GM04504 (cell line): ENCODE data around the gene KSR1.

Experiments
- DNase-seq: peaks from one replicate; pipeline ENCODE4 v3.0.0-alpha.2; 2012; ENCODE audit warnings: low read depth

The KSR1 gene

DNA sequence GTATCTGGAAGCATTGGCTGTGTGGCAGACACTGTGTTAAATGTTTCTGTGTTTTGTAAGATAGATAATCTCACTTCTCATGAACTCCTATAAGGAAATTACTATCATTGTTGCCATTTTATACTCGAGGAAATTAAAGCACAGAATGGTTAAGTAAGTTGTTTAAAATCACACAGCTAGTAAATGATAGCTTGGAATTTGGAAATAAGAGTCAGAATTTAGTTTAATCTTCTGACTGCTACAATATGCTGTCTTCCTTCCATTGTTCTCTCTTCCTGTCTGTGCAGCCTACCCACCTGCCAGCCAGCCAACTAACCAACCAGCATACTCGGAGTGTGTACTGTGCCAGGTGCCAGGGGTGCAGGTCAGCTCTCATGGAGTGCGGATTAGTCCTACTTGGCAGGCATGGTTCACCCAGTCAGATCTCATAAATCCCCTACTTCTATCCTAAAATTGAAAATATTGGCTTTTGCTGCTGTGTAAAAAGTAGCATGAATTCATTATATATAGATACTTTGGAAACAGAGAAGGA lies 94.8 kb downstream of the KSR1 start:
- DNase-seq: no peak

DNA sequence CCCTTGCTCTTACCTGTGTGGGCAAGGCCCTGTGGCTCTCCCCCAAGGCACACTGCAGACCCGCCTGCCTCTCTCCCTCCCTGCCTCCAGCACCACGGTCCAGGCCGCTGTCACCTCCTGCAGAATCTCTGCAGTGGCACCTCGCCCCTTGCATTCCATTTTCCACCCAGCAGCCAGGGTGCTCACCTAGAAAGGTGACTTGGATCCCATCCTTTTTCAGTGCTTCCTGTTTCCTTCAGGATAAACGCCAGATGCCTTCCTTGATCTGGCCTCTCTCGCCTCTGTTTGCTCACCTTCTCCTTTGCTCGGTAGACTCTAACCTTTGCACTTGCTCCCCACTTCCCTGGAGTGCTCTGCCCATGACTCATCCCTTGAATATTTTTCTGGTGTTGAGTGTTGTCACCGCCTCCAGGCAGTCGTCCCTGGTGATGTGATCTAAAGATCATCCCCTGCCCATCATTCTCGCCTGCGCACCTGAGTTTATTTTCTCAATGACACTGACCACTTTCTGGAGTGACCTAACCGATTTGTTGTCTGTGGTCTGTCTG lies 95.5 kb downstream of the KSR1 start:
- DNase-seq: no peak

DNA sequence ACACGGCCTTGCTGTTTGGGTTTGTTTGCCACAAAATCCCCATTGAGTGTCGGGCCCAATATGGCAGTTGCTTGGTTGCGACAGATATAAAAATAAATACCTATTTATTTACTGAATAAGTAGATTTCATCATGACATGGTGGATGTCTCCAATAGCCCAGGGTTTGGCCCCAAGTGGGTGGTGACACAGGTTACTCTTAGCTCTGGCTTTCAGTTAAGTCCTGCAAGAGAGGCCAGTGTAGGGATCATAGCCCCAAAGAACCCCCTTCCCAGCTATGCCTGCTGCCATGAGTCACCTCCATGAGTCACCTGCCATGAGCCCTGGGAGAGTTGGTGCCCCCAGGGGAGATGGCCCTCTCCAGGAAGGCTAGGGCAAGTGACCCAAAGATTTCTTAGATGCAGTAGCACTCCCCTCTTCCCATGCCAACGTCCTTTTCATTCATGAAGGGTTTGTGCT lies 96.1 kb downstream of the KSR1 start:
- DNase-seq: no peak

DNA sequence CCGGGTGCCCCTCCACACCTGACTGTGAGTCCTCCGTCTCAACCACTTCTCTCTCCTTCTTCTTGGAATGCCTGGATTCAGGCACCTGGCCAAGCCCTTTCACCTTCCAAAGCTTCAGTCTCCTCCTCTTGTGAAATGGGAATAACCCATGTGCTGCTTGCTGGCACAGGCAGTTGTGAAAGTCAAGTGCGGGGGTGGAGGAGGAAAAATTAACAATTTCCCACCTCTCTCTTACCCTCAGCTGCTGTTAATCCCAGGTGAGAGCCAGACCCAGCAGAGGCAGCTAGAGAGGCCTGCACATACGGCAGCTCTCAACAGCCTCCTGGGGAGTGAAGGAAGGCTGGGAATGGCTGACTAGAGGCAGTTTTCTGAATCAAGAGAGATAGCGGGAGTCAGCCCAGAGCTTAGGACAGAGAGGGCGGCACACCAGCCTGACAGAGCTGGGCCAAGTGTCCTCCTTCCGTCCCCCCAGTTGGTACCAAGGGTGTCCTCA lies 96.8 kb downstream of the KSR1 start:
- DNase-seq: no peak

DNA sequence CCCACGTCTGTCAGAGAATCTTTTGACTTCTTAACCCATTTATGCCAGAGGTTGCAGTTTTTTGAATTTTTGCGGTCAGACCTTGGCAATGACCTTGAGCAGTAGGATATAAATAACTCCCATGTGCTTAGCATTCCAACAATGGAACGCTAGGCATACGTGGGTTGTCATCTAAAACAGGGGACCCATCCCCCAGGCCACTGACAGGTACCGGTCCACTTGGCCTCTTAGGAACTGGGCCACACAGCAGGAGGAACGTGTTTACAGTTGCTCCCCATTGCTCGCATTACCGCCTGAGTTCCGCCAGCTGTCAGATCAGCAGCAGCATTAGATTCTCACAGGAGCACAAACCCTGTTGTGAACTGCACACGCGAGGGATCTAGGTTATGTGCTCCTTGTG lies 97.9 kb downstream of the KSR1 start:
- DNase-seq: no peak

DNA sequence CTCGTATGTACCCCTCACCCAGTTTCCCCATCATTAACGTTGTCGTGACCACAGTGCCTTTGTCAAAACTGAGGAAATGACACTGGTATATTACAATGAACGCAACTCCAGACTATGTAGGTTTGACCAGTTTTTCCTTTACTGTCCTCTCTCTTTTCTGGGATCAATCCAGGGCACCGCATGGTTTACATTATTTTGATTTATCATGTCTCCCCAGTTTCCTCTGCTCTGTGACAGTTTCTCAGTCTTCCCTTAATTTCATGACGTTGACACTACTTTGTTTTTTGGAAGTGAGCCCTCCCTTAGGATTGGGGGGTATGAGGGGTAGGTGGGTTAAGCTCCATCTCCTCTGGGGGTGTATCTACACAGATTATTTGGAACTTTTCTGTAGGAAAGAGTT lies 98.7 kb downstream of the KSR1 start:
- DNase-seq: no peak

DNA sequence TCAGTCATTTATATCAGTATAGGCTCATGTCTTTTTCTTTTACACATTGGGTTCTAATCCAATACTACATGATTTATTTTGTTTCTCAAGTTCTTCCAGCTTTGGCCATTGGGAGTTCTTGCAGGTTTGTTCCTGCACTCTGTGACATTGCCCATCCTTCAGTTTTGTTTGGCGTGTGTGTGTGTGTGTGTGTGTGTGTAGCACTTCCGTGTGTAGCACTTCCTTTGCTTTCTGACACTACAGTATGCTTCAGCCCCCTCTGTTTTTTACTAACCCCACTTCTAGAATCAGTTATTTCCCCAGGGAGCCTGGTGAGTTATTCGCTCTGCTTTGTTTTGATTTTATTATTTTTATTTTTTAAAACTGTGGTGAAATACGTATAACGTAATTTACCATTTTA lies 99.1 kb downstream of the KSR1 start:
- no peak for DNase-seq

DNA sequence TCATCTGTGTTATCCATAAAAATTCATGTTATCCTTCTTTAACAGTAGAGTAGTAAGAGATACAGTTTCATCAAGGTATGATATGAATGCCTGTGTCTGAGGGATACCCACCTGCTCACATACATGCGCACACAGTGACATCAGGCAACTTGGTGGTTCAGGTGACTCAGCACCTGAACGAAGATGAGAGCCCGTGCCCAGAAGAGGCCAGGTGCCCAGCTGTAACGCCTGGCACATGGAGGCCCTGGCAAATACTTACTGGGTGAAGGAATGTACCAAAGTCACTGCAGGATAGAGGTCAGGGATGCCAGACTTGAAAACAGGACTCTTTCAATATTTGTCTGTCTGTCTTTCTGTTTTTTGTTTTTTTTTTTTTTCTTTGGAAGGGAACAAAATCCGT lies 102.1 kb downstream of the KSR1 start:
- DNase-seq: no peak

DNA sequence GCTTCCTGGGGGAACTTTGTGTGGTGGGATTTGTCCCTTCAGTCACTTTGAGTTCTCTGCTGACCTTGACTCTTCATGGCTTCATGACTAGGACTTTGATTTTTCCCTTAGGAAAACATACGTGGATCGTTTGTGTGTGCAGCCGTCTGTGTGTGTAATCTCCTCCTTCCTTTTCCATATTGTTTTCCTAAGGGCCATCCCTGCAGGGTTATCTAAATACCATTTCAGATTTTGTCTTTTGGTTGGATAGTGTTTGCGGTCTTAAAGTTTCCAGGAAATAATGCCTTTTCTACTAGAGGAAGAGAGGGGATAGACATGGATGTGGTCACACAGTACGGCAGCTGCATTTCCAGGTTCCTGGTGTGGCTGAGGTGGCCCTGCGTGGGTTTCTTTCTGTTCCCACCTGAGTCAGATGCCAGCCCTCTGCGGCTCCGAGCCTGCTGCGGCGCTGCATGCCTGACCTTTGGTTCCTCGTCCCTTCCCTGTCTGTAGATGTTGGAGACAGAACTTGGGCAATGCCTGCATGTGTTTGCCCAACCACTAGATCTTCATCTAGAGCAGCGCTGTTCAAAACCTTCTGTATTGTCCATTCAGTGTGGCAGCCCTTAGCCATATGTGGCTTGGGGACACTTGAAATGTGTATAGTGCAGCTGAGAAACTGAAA lies 102.7 kb downstream of the KSR1 start:
- no peak for DNase-seq

DNA sequence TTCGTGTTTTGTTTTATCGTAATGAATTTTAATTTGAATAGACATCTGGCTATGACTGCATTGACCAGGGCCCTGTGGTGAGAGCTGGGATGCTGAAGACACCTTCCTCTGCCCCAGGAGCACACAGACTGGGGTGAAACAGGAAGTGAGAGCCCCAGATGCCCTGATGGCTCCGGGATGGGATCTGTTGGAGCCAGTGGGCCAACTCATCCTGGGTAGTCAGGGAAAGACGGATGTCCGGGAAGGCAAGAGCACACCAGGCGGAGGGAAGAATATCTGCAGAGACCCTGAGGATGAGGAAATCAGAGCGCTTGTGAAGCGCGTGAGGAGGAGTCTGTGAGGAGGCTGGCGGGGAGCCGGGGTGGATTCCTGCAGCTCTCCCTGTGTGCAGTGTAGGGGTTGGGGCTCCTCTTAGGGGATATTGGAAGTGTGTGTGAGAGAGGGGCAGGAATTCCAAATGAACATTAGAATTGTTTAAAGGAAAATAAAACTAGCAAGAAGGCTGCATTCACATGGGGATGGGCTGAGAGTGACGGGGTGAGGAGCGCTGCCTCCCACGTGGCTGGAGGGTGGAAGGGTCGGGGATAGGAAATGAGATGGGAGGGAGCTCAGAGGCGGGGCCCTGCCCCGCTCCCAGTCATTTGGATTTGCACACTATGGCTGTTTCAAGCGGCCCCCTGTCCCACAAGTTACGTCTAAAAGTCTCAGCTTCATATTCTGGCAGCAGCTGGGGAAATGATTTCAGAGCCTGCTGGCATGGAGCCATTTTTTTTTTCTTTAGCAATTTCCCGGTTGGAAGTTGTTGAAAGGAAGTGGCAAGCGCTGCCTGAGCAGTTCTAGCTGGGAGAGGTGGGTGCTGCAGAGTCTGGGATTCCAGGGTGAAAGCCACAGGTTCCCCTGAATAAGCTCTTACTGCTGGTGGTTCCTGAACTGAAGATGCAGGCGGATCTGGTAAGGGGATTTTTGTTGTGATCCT lies 103.5 kb downstream of the KSR1 start:
- peak; percentile 56 for DNase-seq

DNA sequence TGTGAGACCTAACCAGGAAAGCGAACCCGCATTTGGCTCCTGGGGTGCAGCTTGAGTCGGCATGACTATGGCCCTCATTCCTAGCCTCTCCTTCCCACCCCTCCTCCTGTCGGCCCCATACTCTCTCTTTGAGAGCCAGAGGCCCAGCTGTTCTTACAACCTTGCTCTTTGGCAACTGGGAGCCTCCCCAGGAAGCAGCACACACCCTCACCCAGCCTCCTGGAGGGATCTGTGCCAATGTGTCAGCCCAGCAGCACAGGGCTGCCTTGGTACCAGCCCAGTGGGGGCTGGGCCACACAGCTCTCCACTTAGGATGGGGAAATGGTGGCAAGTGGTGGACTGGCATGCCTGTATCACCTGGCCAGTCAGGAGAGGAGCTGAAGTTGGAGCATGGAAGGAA lies 104.4 kb downstream of the KSR1 start:
- DNase-seq: no peak

DNA sequence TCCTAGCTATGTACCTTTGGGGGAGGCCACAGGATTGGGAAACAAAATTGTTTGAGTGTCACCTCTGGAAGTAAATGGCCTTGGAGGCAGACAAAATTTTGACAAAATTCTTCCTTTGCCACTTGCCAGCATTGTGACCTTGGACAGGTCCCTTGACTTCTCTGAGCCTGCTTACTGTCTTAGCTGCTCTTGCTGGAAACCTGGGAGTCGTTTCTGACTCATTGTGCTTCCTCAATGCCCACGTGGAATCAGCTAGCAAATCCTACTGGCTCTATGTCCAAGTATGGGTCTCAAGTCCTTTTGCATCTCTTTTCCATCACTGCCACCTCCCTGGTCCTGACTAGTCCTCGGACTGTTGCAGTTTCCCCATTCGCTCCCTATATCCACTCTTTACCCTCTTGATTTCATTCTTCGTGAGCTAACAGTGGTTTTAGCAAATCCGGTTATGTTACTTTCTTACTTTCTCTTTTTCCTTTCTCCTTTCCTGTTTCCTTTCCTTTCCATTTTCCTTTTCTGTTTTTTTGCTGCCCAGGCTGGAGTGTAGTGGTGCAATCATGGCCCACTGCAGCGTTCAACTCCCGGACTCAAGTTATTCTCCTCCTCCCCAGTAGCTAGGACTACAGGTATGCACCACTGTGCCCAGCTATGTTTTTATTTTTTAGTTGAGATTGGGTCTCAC lies 106.7 kb downstream of the KSR1 start:
- no peak for DNase-seq

DNA sequence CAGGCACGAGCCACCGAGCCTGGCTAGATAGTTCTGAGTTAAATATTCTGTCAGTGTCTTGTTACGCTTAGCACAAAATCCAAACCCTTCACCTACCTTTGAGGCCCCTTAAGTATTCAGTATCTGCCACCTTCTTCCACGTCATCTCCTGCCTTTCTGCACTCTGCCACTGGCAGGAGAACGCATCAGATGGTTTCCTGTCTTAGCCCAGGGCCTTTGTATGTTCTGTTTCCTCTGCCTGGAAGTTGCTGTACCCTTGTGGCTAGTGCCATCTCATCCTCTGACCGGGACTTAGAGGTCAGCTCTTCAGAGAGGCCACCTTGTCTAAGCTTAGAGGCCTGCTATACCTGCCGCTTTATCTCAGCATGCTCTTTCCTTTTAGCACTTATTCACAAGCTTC lies 107.3 kb downstream of the KSR1 start:
- DNase-seq: no peak

DNA sequence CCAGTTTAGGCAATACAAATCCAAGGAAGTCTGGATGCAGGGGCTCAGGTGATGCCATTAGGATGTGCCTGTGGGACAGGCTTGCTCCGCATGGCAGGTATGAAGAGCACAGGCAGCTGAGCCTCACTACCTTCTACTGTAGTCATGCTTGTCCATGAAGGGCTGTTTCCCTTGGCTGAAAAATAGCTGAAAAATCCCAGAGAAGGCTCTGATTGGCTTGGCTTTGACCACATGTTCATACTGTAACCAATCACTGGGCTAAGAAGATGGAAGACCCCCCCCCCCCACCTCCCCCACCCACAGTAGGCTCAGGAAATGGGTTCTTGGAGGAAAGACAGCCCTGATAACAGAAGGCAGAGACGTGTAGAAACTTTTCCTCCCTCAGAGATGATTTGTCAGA lies 108.2 kb downstream of the KSR1 start:
- no peak for DNase-seq

DNA sequence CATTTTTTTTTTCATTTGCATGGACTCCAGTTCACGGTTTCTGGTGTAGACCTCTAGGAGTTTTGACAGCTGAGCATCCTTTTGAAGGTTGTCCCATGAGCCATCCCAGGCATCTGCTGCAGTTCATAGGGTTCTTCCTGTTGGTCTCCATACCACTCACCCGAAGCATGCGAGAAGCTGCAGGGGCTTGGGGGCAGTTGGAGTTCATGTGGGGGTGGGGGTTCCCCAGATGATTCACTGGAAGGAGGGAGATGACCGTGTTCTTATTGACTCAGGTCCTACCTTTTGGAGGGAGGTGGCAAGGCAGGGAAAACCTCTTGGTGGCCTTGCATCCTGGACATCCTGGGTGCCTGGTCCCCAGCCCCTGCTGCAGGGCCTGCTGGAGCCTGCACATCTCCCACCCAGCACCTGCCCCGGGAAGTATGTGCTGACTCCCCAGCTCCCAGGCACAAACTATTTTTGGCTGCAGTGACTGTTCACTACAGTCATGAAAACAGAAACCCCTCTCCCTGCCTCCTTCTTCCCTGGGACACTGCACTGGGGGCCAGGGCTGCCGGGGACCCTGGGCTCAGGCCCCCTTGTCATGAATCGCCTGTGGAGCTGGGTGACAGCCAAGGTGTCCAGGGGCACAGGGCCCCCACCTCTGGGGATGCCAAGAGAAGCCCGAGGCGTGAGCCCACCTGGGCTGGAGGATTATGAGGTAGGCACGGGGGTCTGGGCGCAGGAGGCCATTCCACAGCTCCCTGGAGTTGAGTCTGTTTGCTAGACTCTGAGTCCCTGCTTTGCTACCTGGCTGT lies 109.8 kb downstream of the KSR1 start:
- no peak for DNase-seq

DNA sequence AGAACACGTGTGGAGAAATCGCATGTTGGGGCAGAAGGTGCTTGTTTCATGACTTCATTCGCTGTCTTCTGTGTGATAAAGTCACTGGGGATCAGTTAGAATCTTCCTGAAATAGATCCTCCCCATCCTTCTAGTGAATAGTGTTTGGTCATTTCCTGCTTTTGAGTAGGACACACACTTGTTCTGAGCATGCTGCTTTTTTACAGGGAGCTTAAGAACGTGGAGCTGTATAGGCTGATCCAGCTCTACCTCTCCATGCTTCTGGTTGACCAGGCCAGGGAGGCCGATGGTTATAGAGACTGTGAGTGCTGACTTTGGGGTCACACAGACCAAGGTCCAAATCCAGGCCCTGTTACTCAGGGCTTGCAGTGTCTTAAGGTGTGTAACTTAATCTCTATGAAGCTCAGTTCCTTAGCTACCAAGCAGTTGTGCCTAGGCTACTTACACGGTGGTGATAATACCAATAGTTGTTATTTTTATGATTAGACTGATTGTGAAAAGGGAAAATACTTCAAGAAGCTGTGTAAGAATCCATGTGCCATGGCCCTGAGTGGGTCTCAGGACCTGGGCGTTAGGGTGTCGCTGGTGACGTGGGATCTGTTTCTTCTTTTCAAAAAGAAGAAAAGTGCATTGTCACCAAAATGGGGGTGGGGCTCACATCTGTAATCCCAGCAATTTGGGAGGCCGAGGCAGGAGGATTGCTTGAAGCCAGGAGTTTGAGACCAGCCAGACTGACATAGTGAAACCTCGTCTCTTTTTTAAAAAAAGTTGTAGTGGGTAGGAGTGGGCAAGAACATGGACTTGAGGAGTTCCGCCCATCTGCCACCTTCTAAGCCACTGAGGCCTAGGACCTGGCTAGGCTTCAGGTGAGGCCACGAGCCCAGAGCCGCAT lies 110.7 kb downstream of the KSR1 start:
- DNase-seq: no peak

DNA sequence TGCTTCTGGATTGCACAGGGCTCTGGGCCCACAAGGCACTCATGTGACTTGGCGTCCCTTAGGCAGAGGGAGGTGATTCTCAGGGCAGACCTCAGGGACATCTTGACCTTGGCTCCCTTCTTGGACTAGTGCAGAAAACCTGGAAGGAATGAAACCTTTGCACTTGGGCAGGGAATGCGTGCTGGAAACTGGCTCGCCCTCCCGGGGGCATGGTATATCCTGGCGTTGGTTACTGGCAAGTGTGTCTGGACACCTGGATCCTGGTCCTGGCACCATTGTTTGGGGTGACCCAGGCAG lies 111.3 kb downstream of the KSR1 start:
- DNase-seq: no peak

DNA sequence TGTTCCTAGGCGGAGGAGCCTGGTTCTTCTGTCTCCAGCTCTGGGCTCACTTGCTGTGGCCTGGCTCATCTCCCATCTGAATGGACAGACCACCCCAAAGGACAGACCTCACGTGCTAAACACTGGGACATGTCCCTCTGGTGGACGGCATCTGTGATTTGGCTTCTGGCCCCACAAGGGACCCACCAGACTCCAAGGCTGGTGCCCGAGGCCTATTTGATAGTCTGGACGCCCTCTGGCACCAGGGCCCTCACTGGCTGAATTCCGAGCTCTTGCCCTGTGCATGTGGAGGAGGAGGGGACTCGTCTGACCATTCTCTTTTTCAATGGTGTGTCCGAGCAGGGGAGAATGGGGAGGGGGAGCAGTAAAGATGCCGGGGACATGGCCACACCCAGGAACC lies 112.0 kb downstream of the KSR1 start:
- no peak for DNase-seq

DNA sequence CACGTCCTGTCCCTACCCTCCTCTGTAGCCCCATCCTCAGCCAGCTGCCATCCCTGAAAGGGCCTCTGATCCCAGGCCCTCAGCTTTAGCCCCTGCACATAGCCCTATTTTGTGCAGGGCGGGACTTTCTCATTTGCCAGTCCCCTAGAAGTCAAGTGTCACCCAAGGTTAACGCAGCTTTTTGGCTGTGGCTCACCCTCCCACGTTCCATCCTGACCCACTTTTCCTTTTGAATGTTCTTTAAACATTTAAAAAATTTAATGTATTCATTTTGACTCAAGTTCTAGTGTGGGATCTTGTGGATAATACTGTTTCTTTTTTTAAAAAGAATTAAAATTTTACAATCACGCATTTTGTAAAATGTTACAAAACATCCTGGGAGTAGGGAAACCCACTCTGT lies 112.6 kb downstream of the KSR1 start:
- no peak for DNase-seq

DNA sequence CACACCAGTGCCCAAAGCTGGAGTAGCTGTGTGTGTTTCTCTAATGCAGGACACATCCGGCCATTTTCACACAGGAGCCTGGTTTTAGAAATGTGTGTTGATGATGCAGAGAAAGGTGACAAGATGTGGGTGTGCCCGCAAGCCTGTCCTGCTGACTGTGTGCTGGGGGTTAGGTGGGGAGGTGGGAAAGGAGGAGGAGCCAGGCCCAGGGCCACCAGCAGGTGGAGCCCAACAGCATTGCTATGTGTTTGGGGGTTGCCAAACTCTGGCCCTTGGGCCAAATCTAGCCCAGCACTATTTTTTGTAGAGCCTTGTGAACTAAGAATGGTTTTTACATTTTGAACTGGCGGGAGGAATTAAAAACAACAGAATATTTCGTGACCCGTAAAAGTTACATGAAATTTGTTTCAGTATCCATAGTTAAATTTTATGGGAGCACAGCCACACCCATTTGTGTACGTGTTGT lies 113.0 kb downstream of the KSR1 start:
- DNase-seq: no peak
